Gastroesophageal sphincter (tissue), 4 donors: ENCODE measurements around the gene PTX3. TPM values are rescaled to one million over a fixed set of nuclear protein-coding genes. Genes with fewer than 3 reads are reported as not detected.

Source experiments
- ATAC-seq: fragments of 150-250 bp; one replicate; pipeline ENCODE4 v1.9.1; 2016; ENCODE audit warnings: mild to moderate bottlenecking, moderate library complexity
- H3K27ac ChIP-seq, 4 donors: fragments of 200-600 bp; sonication (generic) in 3 of 4; 1 replicate in 3 of 4; 2 replicates in 1 of 4; pipeline ENCODE4 v1.5.1; 2016 to 2019
- H3K27me3 ChIP-seq: fragments of 200-600 bp; sonication (generic); one replicate; pipeline ENCODE4 v1.5.1; 2019
- H3K36me3 ChIP-seq, 2 donors: fragments of 200-600 bp; sonication (generic); one replicate each; pipeline ENCODE4 v1.5.1; 2019; ENCODE audit warnings: control low read depth in 1 of 2
- H3K4me1 ChIP-seq, 3 donors: fragments of 200-600 bp; sonication (generic); 1 replicate in 2 of 3; 2 replicates in 1 of 3; pipeline ENCODE4 v1.5.1; 2016 to 2019; ENCODE audit warnings: control low read depth in 2 of 3
- H3K4me3 ChIP-seq, 2 donors: fragments of 200-600 bp; sonication (generic); one replicate each; pipeline ENCODE4 v1.5.1; 2019; ENCODE audit warnings: mild to moderate bottlenecking in 1 of 2, moderate library complexity in 1 of 2
- H3K9me3 ChIP-seq, 3 donors: fragments of 200-600 bp; sonication (generic); one replicate each; pipeline ENCODE4 v1.5.1; 2017 to 2019; ENCODE audit warnings: control low read depth in 2 of 3
- EP300 ChIP-seq: sonication (generic); formaldehyde crosslinking; IDR thresholded peaks from one replicate; pipeline ENCODE4 v1.6.1; 2017; ENCODE audit warnings: antibody characterized with exemption, mild to moderate bottlenecking
- POLR2A ChIP-seq, 2 donors: fragments of 450-650 bp; IDR thresholded peaks; one replicate each; pipeline ENCODE4 v1.6.1; 2017; ENCODE audit warnings: antibody characterized with exemption in 2 of 2, mild to moderate bottlenecking in 2 of 2, moderate library complexity in 1 of 2
- POLR2AphosphoS5 ChIP-seq: sonication (generic); formaldehyde crosslinking; IDR thresholded peaks from one replicate; pipeline ENCODE4 v1.6.1; 2017; ENCODE audit warnings: antibody characterized with exemption
- WGBS, 2 donors: methylation state at CpG; one replicate each; pipeline ENCODE4 v1.1.5; 2018; ENCODE audit warnings: low coverage in 1 of 2; 5-methylcytosine and 5-hydroxymethylcytosine counted together
- total RNA-seq, 4 donors: library from RNA; depleted of rRNA; stranded (reverse); fragments of >200 nt; gene quantifications; one replicate each; pipeline ENCODE4 v1.1.0, GENCODE V29; 2016
- TF ChIP-seq, protein P1 (sequence below), 4 experiments: fragments of 200-600 bp in 2 of 4; fragments of 450-650 bp in 2 of 4; sonication (generic) in 1 of 4; IDR thresholded peaks; one replicate each; pipeline ENCODE4 v1.5.1; 2017 to 2019; ENCODE audit warnings: antibody characterized with exemption in 4 of 4, mild to moderate bottlenecking in 2 of 4, moderate library complexity in 2 of 4

Gene PTX3
- total RNA-seq, 4 donors from 2014 or later, result 2.0 to 140 (median 5.7) TPM

DNA sequence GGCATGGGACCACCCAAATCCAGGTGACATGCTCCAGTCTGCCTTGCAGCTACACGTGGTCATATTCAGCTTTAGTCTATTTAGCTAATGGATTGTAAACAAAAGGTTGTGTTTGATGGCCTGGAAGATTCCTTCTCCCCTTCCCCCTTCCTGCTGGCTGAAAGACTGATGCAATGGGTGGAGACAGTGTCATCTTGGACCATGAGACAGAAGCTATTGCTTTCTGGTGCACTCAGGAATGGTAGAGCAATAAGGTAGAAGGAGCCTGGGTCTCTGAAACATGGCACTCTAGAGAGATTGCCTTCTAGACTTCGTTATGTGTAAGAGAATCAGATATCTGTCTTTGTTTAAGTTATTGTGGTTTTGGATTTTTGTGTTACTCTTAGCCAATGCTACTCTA is 25.7 kb upstream of the PTX3 start:
- no peak overlapping the region for H3K4me3 ChIP-seq
- no peak overlapping the region for H3K27ac ChIP-seq
- no peaks in the 10 kb centered on the region for H3K36me3 ChIP-seq
- H3K27me3 ChIP-seq, result no peaks in the 10 kb centered on the region
- ATAC-seq, result no peak
- TF ChIP-seq POLR2A (IDR thresholded peaks at IDR 0.05) (no peak), EP300 (no peak), POLR2AphosphoS5 (no peak)
- TF ChIP-seq, protein P1, sequence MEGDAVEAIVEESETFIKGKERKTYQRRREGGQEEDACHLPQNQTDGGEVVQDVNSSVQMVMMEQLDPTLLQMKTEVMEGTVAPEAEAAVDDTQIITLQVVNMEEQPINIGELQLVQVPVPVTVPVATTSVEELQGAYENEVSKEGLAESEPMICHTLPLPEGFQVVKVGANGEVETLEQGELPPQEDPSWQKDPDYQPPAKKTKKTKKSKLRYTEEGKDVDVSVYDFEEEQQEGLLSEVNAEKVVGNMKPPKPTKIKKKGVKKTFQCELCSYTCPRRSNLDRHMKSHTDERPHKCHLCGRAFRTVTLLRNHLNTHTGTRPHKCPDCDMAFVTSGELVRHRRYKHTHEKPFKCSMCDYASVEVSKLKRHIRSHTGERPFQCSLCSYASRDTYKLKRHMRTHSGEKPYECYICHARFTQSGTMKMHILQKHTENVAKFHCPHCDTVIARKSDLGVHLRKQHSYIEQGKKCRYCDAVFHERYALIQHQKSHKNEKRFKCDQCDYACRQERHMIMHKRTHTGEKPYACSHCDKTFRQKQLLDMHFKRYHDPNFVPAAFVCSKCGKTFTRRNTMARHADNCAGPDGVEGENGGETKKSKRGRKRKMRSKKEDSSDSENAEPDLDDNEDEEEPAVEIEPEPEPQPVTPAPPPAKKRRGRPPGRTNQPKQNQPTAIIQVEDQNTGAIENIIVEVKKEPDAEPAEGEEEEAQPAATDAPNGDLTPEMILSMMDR (IDR thresholded peaks at IDR 0.05), result no peak
- no peaks in the 10 kb centered on the region for H3K9me3 ChIP-seq
- no peaks in the 10 kb centered on the region for H3K4me1 ChIP-seq
- WGBS, 2 donors, result 57 to 66% methylated on average over 2 of the region's 2 CpGs

DNA sequence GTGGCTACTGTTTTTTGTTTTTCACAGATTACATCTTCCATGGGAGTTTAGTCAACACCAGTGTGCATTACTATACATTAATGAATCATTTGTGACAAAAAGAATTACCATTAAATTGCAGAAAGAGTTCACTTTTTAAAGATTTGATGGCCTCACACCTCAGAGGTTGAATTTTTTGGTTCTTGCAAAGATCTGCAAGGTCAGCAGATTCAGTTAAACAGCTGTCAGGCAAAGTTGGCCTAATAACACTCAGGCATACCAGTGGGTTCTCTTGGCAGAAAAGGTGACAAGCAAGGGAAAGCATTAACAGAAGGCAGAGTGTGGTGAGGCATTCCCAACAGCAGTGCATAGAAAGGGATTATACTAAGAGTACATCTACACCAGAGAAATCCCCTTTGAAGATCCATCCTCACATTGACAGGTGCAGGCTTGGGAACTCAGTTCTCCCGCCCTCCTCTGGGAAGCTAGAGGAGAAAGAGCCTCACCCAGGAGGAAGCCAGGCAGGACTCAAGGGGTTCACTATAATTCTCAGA is 24.3 kb upstream of the PTX3 start:
- ATAC-seq, result no peak
- Histone ChIP-seq H3K4me1 (no peaks in the 10 kb centered on the region), H3K27ac (no peak overlapping the region), H3K4me3 (no peak overlapping the region), H3K27me3 (no peaks in the 10 kb centered on the region), H3K36me3 (no peaks in the 10 kb centered on the region), H3K9me3 (no peaks in the 10 kb centered on the region)
- TF ChIP-seq POLR2AphosphoS5 (no peak), POLR2A (IDR thresholded peaks at IDR 0.05) (no peak), EP300 (no peak)
- TF ChIP-seq, protein P1 (IDR thresholded peaks at IDR 0.05), result no peak
- WGBS, 2 donors, result 90 to 100% methylated on average over 1 of the region's 1 CpG

DNA sequence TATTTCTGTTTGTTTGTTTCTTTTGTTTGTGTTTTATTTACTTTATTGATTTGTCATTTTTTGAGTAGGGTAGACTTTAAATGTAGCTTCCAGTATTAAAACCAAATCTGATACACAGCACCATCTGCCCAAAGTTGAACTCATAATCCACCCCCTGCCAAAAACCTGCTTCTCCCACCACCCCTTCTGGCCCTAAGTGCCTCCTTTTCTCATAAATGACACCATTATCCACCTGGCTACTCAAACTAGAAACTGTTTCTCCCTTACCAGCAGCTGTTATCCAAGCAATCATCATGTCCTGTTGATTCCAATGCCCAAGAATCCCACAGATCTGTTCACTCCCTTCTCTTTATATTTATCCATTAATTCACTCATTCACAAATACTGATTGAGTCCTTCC is 21.8 kb upstream of the PTX3 start:
- no peak overlapping the region for H3K27ac ChIP-seq
- no peaks in the 10 kb centered on the region for H3K4me1 ChIP-seq
- no peak for TF ChIP-seq EP300
- no peak for TF ChIP-seq POLR2AphosphoS5
- TF ChIP-seq, protein P1 (IDR thresholded peaks at IDR 0.05), result no peak
- TF ChIP-seq POLR2A (IDR thresholded peaks at IDR 0.05), result no peak
- no peaks in the 10 kb centered on the region for H3K9me3 ChIP-seq
- no peaks in the 10 kb centered on the region for H3K27me3 ChIP-seq
- no peak for ATAC-seq
- H3K36me3 ChIP-seq, result no peaks in the 10 kb centered on the region
- H3K4me3 ChIP-seq, result no peak overlapping the region

DNA sequence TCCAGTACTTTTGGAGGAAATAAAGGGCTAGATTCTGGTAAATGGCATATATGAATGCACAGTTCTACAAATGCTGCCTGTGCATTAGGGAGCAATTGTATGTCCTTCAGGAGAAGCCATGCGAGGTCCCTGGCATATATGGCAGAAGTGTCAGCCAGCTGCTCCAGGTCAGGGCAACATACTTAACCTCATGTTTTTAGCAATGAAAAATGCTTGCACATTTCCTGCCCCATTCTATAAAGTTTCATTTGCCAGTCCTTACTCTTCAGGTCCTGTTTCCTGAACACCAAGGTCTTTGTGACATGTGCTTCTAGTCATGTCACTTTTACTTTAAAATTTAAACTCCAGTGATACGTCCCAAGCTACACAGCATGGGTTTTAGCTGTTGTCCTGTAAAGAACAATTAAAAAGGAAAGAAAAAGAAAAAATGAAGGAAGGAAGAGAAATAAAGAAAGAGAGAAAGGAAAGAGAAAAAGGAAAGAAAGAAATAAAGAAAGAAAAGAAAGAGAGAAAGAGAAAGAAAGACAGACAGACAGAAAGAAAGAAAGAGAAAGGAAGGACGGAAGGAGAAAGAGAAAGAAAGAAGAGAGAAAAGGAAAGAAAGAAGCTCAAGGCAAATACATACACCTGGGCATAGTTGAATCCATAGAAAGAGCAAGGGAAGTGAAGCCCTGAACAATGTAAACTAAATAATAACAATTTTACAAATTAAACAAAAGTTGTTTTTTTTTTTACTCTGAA is 20.1 kb upstream of the PTX3 start:
- WGBS, 2 donors, result 81% methylated on average over 3 of the region's 3 CpGs
- H3K9me3 ChIP-seq, result no peaks in the 10 kb centered on the region
- H3K4me3 ChIP-seq, result no peak overlapping the region
- no peaks in the 10 kb centered on the region for H3K4me1 ChIP-seq
- H3K27me3 ChIP-seq, result no peaks in the 10 kb centered on the region
- no peak overlapping the region for H3K27ac ChIP-seq
- no peak for TF ChIP-seq POLR2AphosphoS5
- TF ChIP-seq EP300, result no peak
- TF ChIP-seq POLR2A (IDR thresholded peaks at IDR 0.05), result no peak
- TF ChIP-seq, protein P1 (IDR thresholded peaks at IDR 0.05), result no peak
- H3K36me3 ChIP-seq, result no peaks in the 10 kb centered on the region
- no peak for ATAC-seq

DNA sequence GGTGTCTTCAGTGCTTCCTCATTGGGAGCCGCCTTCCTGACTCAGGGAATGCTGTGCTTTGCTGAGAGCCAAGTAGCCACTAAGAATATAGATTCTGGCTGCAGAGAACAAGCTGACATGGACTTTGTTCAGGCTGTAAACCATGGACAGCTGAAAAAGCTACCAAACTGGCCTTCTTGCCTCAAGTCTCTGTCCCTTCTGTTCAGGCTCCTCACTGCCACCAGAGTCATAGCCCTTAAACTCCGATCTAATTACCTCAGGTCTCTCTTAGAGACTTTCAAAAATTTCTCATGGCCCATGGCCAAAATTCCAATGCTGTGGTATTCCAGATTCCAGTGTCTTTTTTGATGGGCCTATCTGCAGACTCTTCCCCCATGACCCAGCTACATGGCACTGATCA is 19.4 kb upstream of the PTX3 start:
- Histone ChIP-seq H3K27me3 (no peaks in the 10 kb centered on the region), H3K9me3 (no peaks in the 10 kb centered on the region), H3K27ac (no peak overlapping the region), H3K4me3 (no peak overlapping the region), H3K4me1 (no peaks in the 10 kb centered on the region), H3K36me3 (no peaks in the 10 kb centered on the region)
- 87 to 100% methylated on average over 2 of the region's 2 CpGs for WGBS, 2 donors
- TF ChIP-seq, protein P1 (IDR thresholded peaks at IDR 0.05), result no peak
- TF ChIP-seq EP300 (no peak), POLR2AphosphoS5 (no peak), POLR2A (IDR thresholded peaks at IDR 0.05) (no peak)
- ATAC-seq, result no peak
